GM19238 (cell line): ENCODE results near the gene EEF1E1.

Experiments used
- DNase-seq: peaks from one replicate; pipeline ENCODE4 v3.0.0; 2011; ENCODE audit warnings: low spot score; ENCODE audit not compliant: insufficient read length

The EEF1E1 gene

DNA sequence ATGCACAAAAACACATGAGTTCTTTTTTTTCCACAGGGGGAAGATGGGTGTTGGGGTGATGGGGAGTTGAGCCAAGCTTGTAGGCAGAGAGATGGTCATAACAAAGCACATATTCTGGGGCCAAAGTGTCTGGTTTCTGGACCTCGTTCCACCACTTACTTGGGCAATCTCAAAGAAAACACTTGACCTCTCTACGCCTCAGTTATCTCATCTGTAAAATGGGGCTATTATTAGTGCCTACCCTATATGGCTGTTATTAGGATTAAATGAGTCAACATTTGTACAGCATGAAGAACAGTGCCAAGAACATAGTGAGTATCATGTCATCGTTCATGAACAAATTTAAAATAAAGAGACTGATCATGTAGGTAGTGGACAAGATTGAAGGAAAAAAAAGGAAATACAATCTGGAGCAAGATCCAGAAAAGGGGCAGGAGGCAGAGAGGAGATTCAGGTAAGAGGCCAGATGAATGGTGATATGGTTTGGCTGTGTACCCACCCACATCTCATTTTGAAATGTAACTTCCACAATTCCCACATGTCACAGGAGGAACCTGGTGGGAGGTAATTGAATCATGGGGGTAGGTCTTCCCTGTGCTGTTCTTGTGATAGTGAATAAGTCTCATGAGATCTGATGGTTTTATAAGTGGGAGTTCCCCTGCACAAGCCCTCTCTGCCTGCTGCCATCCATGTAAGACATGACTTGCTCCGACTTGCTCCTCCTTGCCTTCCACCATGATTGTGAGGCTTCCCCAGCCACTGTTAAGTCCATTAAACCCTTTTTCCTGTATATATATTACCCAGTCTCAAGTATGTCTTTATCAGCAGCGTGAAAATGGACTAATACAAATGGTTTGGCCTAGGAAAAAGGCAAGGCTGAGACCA lies 14.2 kb downstream of the EEF1E1 start:
- no peak for DNase-seq

DNA sequence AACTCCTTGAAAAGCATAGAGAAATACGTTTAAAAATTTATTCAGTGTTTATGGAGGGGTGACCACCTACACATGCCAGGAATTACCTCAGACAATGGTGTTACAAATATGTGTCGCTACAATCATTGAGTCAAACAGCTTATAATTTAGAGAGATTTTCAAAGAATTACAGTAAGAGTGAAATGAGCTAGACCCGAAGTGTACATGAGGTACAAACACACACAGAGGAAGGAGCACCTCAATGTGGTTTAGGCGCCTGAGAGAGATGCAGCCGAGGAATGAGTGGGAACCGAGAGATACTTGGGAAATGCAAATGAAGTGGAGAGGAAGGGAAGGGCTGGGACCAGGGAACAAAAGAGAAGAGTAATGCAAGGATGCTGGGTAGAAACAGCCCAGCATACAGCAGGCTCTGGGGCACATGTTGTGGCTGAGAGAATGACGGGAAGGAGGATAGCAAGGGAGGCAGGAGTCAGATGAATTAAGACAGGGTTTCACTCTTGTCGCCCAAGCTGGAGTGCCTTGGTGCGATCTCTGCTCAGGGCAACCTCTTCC lies 15.5 kb downstream of the EEF1E1 start:
- no peak for DNase-seq

DNA sequence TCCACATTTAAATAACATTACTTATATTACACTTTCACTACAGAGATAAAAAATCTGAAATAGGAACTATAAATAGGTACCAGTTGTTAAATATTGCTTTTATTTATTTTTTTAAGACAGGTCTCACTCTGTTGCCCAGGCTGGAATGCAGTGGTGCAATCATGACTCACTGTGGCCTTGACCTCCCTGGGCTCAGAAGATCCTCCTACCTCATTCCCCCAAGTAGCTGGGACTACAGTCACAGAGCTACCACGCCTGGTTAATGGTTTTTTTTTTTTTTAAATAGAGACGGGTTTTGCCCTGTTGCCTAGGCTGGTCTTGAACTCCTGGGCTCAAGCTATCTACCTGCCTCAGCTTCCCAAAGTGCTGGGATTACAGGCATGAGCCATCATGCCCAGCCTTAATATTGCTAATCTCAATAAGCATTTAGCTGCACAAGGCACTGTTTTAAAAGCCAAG lies 17.3 kb downstream of the EEF1E1 start:
- no peak for DNase-seq

DNA sequence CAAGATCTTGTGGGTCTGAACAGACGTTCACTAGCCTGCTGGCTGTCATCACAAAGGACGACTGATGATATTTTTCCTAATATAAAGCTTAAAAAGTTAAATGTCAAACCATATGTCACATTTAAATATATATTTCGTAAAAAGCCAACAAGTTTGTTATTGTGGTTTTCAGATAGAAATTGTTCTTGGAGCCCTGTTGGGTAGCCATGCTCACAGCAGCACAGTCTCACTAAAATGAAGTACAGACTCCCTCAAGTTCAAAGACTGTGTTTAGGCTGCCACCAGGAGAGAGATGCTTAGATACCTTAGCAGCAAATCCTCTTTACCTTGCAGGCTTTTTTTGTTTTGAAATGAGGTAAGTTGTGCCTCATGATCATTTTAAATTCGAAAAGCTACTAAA lies 17.8 kb downstream of the EEF1E1 start:
- no peak for DNase-seq

DNA sequence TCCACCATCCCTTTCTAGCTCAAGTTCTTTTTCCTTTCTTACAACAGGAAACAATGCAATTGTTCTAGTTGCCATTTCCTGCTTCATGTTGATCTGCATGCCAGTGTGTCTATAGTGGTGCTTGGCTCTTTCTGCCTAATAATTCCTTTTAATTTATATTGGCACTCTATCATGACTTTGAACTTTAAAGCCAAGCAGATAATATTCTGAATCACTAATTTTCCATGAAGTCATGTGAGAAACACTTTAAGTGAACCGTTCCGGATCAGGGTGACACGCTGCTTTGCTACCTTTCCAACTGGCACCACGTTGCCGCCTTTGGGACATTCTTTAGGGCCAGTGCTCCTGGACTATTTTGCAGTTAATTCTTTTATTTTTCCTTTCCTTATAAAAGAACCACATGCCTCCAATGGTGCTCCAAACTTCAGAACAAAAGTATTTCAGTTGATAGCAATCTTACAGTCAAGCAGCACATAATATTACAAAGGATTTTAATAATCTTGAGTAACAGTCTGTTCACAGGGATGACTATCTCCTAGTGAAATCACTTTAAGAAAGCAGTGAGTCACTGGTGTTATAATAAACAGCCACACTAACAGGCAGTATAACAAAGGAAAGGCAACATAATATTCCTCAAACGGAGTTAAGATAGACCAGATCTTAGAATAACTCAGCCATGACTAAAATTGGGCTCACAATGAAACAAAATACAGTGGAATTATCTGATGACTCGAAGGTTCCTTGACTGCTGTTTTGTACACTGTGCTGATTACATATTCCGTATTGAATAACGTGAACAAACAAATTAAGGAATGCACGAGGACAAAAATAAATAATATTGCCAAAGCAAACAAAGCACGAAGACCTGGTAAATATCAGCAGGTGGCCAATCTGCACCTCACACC lies 19.1 kb downstream of the EEF1E1 start:
- DNase-seq, result no peak

DNA sequence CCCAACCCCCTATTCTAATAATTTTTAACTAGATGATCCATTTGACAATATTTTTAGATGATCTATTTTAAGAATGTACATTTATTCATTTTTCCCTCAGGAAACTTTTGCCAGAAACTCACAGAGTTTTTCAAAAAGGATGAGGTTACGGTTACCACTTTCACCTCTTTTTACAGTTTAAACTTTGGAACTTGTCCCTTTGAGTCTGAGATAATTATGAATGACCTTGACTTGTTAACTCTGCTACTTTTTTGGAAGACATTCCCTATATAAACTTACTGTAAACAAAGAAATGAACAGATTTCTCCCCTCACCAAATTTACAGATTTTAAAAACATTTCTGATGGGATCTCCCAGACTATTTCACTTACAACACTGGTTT lies 19.8 kb downstream of the EEF1E1 start:
- no peak for DNase-seq

DNA sequence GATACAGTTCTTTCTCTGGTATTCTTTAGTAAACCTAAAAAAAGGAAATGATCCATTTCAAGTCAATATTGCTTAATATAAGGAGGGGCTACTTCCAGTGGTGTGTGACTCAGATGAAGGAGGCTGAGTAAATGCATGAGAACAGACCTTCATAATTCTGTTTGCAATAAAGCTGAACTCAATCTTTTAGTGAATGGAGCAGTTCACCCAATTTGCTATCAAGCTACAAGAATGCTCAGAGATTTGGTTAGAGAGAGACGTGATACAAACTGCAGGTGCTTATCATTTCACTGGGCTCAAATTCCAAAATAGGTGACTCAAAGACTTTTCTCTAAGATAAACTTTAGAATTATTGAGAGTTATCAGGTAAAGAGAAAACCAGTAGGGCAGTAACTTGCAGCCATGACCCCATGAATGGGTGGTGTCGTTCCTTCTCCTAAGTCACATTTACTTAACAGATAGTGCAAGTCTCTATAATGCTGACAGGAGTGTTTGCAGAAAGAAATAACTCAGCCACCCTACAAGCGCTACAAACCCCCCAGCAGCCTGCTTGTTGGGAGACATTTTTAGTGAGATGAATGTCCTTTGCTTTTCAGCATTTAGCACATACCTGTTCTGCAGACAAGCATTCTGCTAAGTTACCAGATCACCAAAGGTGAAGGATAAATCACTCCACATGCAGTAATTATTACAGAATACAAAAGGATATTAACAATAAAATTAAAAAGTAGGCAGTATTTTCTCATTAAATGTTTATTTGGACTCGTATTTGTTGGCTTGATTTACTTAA lies 21.8 kb downstream of the EEF1E1 start:
- no peak for DNase-seq

DNA sequence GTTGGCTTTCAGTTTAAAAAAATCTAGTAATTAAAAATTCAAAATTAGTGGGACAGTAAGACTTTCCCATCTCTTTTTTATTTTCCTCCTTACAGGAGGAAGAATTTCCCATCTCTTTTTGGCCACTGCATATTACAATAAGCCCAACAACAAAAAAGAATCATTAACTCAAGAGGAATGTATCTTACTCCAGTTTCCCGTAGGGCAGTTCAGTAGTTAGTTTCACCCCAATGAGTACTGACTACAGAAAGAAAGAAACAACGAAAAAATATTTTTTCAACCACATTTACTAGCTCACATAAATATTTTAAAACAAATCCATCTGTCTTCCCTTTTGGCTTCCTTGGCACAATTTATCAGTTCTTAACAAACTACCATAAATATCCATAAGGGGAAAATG lies 23.2 kb downstream of the EEF1E1 start:
- DNase-seq, result no peak

DNA sequence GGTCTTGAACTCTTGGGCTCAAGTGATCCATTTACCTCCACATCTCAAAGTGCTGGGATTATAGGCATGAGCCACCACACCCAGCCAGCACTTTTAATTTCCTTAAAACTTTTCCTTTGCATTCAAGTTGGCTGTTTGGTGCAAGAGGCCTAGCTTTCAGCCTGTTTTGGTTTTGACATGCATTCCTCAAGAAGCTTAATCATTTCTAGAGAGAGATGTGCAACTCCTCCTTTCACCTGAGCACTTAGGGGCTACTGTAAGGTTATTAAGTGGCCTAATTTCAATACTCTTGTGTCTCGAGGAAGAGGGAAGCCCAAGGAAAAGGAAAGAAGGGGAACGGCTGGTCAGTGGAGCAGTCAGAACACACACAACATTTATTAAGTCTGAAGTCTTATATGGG lies 24.4 kb downstream of the EEF1E1 start:
- no peak for DNase-seq

DNA sequence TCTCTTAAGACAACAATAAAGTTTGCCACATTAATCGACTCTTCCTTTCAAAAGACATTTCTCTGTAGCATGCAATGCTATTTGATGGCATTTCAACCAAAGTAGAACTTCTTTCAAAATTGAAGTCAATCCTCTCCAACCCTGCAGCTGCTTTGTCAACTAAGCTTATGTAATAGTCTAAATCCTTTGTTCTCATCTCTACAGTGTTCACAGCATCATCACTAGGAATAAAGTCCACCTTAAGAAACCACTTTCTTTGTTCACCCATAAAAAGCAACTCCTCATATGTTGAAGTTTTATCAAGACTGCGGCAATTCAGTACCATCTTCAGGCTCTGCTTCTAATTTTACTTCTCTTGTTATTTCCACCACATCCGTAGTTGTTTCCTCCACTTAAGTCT lies 26.6 kb downstream of the EEF1E1 start:
- DNase-seq, result no peak

DNA sequence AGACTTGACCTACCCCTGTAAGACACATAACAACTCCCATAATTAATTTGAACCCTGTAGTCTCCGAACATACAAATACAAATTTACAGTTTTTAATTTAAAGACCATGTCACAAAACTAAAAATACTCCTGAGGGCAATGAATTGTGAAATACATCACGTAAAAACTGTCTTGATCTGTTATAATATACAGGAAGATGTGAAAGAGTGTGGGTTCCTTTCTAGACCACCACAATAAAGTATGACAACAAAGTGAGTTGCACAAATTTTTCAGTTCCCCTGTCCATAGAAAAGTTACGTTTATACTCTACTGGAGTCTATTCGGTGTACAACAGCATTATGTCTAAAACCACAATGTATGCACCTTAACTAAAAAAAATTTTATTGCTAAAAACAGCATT lies 27.2 kb downstream of the EEF1E1 start:
- DNase-seq, result no peak

DNA sequence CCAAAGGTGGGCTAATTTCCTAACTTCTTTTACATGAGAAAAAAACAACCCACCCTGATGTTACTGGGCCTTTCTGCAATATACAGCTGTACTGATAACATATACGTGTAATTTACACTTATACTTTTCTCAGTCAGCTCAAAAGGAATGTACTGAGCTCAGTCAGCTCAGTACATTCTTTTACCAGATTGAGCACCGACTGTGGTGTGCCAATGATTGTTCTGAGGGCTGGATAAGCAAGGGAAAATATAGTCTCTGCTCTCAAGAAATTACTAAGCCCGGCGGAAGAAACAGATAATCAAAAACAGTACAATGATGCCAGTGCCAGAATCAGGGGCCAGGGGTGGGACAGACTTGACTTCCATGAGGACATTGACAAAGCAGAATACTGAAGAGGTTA lies 28.1 kb downstream of the EEF1E1 start:
- DNase-seq, result no peak

DNA sequence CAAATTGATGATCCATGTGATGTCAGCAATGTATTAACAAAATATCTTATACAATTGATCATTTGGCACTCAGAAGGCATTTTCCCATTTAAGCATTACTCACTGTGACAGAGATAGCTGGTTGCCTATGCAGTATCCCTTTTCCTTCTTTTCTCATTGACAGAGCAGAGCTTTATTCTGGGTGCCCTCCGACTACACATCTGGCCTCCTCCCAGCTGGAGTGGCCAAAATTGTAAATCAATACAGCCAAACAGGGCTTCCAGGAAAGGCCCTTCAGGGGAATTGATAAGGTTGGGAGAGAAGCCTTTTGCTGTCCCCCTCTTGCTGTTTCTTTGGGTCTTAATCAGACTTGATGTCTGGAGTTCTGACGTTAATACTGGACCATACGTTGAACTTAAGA lies 28.6 kb downstream of the EEF1E1 start:
- no peak for DNase-seq

DNA sequence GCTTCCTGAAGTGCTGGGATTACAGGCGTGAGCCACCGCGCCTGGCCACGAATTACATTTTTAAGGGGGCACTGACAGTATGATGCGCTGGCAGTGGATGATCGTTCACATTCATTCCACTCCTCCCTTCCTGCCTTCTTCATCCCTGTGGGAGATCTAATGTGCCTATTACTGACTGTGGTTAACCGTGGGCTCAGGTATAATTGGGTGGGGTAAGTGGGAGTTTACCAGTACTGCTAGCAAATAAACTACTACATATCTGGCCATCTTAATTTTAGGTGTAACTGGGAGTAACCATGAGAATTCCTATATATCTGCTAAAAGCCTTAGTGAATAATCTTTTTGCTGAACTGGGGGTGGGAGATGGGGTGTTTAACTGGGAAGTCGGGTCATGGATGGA lies 31.6 kb downstream of the EEF1E1 start:
- no peak for DNase-seq

DNA sequence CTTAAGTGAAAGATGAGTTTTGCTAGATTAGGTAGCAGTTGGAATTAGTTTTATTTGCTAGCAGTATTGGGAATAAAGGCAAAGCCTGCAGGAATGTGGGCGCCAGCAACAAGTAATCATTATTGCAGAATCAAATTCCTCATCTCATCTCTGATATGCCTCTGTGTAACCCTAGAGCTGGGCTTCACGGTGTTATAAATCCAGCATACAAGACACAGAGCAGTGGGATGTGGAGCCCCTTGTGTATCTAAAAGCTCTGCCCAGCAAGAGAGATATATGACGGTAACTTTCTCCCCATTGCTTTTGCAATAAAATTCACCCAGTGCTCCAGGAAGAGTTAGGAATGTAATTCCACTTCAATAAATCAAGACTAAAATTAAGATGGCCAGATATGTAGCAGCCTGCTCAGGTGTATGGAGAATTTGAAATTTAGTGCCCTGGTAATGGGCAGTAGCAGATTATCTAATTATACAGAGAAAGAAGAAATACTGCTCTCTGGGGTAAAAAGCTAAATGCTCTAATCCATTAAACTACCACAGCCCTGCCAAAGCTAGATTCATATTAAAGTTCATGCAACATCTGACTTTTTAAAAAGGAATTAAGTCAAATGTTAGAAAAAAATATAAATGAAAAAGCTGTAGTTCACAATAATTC lies 32.6 kb downstream of the EEF1E1 start:
- DNase-seq, result no peak

DNA sequence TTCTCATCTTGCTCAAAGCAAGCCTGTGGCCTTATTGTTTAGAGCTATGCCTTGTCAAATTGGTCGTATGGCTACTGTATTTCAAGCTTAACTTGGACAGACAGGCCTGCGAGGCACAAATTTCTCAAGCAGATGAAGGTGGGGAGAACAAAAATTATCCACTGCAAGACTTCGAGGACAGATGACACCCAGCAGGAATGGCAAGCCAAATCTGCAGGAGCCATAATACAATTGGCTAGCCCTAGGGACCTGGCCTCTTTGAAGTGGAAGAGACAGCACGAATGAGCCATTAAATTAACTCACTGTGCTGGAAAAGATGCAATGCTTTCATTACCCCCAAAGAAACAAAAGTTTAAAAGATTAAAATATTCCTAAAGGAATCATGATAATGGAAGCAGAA lies 33.2 kb downstream of the EEF1E1 start:
- no peak for DNase-seq

DNA sequence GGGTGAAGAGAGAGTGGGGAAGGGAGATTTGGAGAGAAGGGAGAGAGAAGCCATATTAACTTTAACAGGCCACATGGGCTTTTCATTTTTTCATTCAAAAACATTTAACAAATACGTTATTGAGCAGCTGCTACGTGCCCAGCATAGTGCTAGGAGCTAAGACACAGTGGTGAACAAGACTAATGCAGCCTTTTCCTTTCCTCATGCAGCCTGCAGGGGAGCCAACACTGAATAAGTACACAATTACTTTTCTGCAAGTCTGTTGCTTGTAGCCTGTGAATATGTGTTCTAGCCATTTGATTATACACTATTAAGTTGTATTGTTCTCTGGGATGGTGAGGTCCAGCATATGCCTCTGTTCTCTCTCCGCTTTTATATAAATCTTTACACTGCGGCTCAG lies 36.2 kb downstream of the EEF1E1 start:
- DNase-seq, result no peak

DNA sequence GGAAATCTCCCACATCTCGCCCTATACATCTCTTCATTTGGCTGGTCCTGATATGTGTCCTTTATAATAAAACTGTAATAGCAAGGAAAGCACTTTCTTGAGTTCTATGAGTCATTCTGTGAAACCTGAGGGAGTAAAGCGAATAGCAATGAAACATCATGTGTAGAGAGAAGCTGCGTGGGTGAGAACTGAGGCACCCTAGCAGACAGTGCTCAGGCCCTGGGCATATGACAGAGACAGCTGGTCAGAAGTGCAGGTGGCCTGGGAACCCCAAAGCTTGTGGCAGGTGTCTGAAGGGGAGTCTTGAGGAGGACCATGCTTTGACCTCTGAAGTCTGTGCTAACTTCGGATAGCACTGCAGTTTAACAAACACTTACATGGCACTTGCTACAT lies 36.8 kb downstream of the EEF1E1 start:
- no peak for DNase-seq

DNA sequence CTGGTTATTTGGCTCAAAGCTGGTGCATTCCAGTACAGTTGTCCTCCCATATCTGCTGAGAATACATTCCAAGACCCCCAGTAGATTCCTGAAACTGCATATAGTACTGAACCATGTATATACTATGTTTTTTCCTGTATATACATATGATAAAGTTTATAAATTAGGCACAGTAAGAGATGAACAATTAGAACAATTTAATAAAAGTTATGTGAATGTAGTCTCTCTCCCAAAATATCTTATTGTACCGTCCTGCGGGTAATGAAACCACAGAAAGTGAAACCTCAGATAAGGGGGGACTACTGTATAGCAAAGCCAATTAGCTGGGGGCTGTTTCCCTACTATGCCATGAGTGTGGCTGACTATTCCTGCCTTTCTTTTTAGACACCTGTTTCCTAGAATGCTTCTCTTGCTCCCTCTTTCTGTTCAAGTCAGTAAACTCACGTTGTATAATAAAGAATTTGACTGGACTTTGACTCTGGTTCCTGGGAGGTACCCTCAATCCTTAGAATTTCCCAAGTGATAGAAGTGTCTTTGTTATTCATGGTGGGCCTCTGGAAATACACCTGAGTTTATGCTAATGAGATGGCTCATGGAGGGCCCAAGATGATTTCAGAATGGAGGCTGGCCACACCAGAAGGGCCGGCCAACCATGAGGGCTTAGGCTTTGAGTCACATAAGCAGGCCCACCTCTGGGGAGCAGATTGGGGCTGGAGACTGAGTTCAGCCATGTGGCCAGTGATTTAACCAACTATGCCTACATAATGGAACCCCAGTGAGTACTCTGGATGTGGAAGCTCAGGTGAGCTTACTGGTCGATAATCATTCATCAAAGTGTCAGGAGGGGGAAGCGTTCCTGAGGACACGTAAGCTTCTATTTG lies 37.5 kb downstream of the EEF1E1 start:
- DNase-seq, result no peak
